NCI-H774 (cell line): Measurements from ENCODE around the gene IL12B.
"Not testable (repeated sequence)": the region's sequence is repeated elsewhere in the genome, so short reads cannot be mapped to it uniquely, and the experiment has no call there.

ENCODE experiments used
- DNase-seq: peaks from one replicate; lab custom pipeline; 2025; lab: John Stamatoyannopoulos, UW

Gene IL12B

GRCh38 chr5:159330131-159330800 is at the start of gene IL12B:
IL12B (minus strand) TSS chr5:159330487; CDS start chr5:159326782, 3,705 bp downstream.
- no peak for DNase-seq

- DNase-seq, result no peak
These were observed 47.4 kb upstream of the IL12B start for GRCh38 chr5:159377653-159378052.

GRCh38 chr5:159367866-159368265 is 37.6 kb upstream of the IL12B start:
- DNase-seq, result not testable (repeated sequence)

GRCh38 chr5:159366776-159367175 is 36.5 kb upstream of the IL12B start:
- not testable (repeated sequence) for DNase-seq

- no peak for DNase-seq
These were observed 31.9 kb upstream of the IL12B start for GRCh38 chr5:159362220-159362619.

- not testable (repeated sequence) for DNase-seq
These were observed 29.6 kb upstream of the IL12B start for GRCh38 chr5:159359871-159360270.

GRCh38 chr5:159359408-159359807 is 29.1 kb upstream of the IL12B start:
- DNase-seq, result no peak

GRCh38 chr5:159353661-159354252 is 23.5 kb upstream of the IL12B start:
- DNase-seq, result no peak

GRCh38 chr5:159350644-159351043 is 20.4 kb upstream of the IL12B start:
- DNase-seq, result not testable (repeated sequence)

- DNase-seq, result not testable (repeated sequence)
These were observed 19.9 kb upstream of the IL12B start for GRCh38 chr5:159350216-159350615.

GRCh38 chr5:159345861-159346260 is 15.6 kb upstream of the IL12B start:
- DNase-seq, result no peak

GRCh38 chr5:159345336-159345735 is 15.0 kb upstream of the IL12B start:
- no peak for DNase-seq

- DNase-seq, result no peak
These were observed 13.2 kb upstream of the IL12B start for GRCh38 chr5:159343295-159344094.

GRCh38 chr5:159342840-159343239 is 12.6 kb upstream of the IL12B start:
- no peak for DNase-seq

GRCh38 chr5:159341906-159342310 is 11.6 kb upstream of the IL12B start:
- peak; percentile 5 for DNase-seq

GRCh38 chr5:159341145-159341544 is 10.9 kb upstream of the IL12B start:
- DNase-seq, result no peak

- DNase-seq, result no peak
These were observed 10.2 kb upstream of the IL12B start for GRCh38 chr5:159340511-159340910.

GRCh38 chr5:159339460-159339859 is 9.2 kb upstream of the IL12B start:
- DNase-seq, result no peak

- no peak for DNase-seq
These were observed 7.8 kb upstream of the IL12B start for GRCh38 chr5:159338118-159338517.

GRCh38 chr5:159337016-159337955 is 7.0 kb upstream of the IL12B start:
- no peak for DNase-seq

- no peak for DNase-seq
These were observed 6.3 kb upstream of the IL12B start for GRCh38 chr5:159336586-159336985.

GRCh38 chr5:159333545-159333925 is 3.2 kb upstream of the IL12B start:
- DNase-seq, result no peak
